GM12878 (cell line): ENCODE results near the gene CPB2. TPM values are rescaled to one million over a fixed set of nuclear protein-coding genes. Genes with fewer than 3 reads are reported as not detected.

Experiments
- ATAC-seq: fragments of 200-7000 bp; cut with Tn5 transposase; 3 replicates; pipeline ENCODE4 v1.9.1; 2020; ENCODE audit warnings: mild to moderate bottlenecking, moderate library complexity
- BruUV-seq: library from RNA; stranded (reverse); fragments of 400-500 nt; replicated peaks from 2 replicates; lab custom pipeline; 2021; lab: Mats Ljungman, UMichigan
- CTCF ChIA-PET: fragments of 300-600 bp; sonication (Branson Sonifier 250); formaldehyde crosslinking; extraction: SDS; loops from one replicate; lab custom pipeline; 2021; ENCODE audit warnings: inconsistent platforms; lab: Yijun Ruan, JAX
- POLR2A ChIA-PET: fragments of 350-600 bp; formaldehyde crosslinking; extraction: SDS; loops from one replicate; lab custom pipeline; 2021; ENCODE audit warnings: inconsistent platforms; lab: Charles Lee
- RAD21 ChIA-PET: fragments of 300-600 bp; sonication (Branson Sonifier 250); formaldehyde crosslinking; loops from one replicate; lab custom pipeline; 2023; ENCODE audit warnings: antibody characterized with exemption; ENCODE audit not compliant: unreplicated experiment; lab: Charles Lee
- SMC1A ChIA-PET: fragments of 300-600 bp; sonication (Branson Sonifier 250); formaldehyde crosslinking; loops from one replicate; lab custom pipeline; 2023; ENCODE audit not compliant: unreplicated experiment, uncharacterized antibody; lab: Charles Lee
- DNase-seq: peaks from one replicate; pipeline ENCODE4 v3.0.0-alpha.2; 2011; ENCODE audit warnings: low read depth, low spot score
- FAIRE-seq: peaks from 3 replicates; lab custom pipeline; 2011; peaks lifted over from hg19 to GRCh38; lab: Jason Lieb, UNC
- H2AFZ ChIP-seq: 2 replicates; pipeline ENCODE4 v1.6.0; 2011; ENCODE audit warnings: low read depth, low read length, control low read depth; ENCODE audit not compliant: control insufficient read depth
- H3K27ac ChIP-seq: 2 replicates; pipeline ENCODE4 v1.5.1; 2011; ENCODE audit warnings: control low read depth; ENCODE audit not compliant: control insufficient read depth, insufficient read depth
- H3K27me3 ChIP-seq, 2 experiments: replicated peaks in 1 of 2; 2 replicates each; pipeline versions ENCODE4 v1.6.0 to v1.6.1; 2011; ENCODE audit warnings: low read length in 1 of 2; ENCODE audit not compliant: control insufficient read depth in 2 of 2, insufficient read depth in 2 of 2
- H3K36me3 ChIP-seq, 2 experiments: 2 replicates each; pipeline ENCODE4 v1.5.1; 2011; ENCODE audit warnings: low read length in 1 of 2; ENCODE audit not compliant: control insufficient read depth in 2 of 2, insufficient read depth in 2 of 2
- H3K4me1 ChIP-seq: 2 replicates; pipeline ENCODE4 v1.6.1; 2011; ENCODE audit warnings: mild to moderate bottlenecking, low read length, moderate library complexity, mixed read lengths; ENCODE audit not compliant: control insufficient read depth, insufficient read depth
- H3K4me2 ChIP-seq: 2 replicates; pipeline ENCODE4 v1.6.0; 2011; ENCODE audit warnings: control low read depth; ENCODE audit not compliant: control insufficient read depth, insufficient read depth
- H3K4me3 ChIP-seq: fragments of 200-600 bp; sonication (generic); 2 replicates; pipeline ENCODE4 v1.5.1; 2016
- H3K79me2 ChIP-seq: 2 replicates; pipeline ENCODE4 v1.6.0; 2011; ENCODE audit warnings: low read length; ENCODE audit not compliant: control insufficient read depth, insufficient read depth
- H3K9ac ChIP-seq: 2 replicates; pipeline ENCODE4 v1.8.0; 2011; ENCODE audit warnings: low read length, control low read depth, mixed read lengths; ENCODE audit not compliant: control insufficient read depth, insufficient read depth
- H3K9me3 ChIP-seq: replicated peaks from 3 replicates; pipeline ENCODE4 v1.5.1; 2011; ENCODE audit warnings: mild to moderate bottlenecking, low read length; ENCODE audit not compliant: control insufficient read depth, insufficient read depth
- H4K20me1 ChIP-seq: 2 replicates; pipeline ENCODE4 v1.6.0; 2011; ENCODE audit not compliant: control insufficient read depth, insufficient read depth
- ASH2L ChIP-seq: fragments of 300-600, 200-600 bp; sonication (generic); IDR thresholded peaks from 2 replicates; pipeline ENCODE4 v1.6.1; 2017; ENCODE audit warnings: low read depth, mild to moderate bottlenecking, borderline replicate concordance
- DPF2 ChIP-seq: fragments of 450-650 bp; IDR thresholded peaks from 2 replicates; pipeline ENCODE4 v1.6.1; 2017; ENCODE audit warnings: mild to moderate bottlenecking
- EZH2 ChIP-seq: IDR thresholded peaks from 2 replicates; pipeline ENCODE4 v1.6.1; 2012; ENCODE audit warnings: low read depth, mild to moderate bottlenecking, control low read depth, inconsistent platforms, low read length, borderline replicate concordance; ENCODE audit not compliant: control insufficient read depth
- HDGF ChIP-seq: fragments of 450-650 bp; IDR thresholded peaks from 2 replicates; pipeline ENCODE4 v1.6.1; 2016; ENCODE audit warnings: antibody characterized with exemption
- IKZF1 ChIP-seq: fragments of 450-650 bp; conservative IDR thresholded peaks from 2 replicates; pipeline ENCODE4 v1.6.1; 2017; ENCODE audit warnings: antibody characterized with exemption, mild to moderate bottlenecking
- KAT2A ChIP-seq: conservative IDR thresholded peaks from 2 replicates; pipeline ENCODE4 v1.6.1; 2011; ENCODE audit warnings: low read depth, low read length; ENCODE audit not compliant: control insufficient read depth
- MTA2 ChIP-seq: fragments of 450-650 bp; IDR thresholded peaks from 2 replicates; pipeline ENCODE4 v1.6.1; 2016; ENCODE audit warnings: low read depth, mild to moderate bottlenecking, moderate library complexity
- MYB ChIP-seq: fragments of 150-350 bp; IDR thresholded peaks from 2 replicates; pipeline ENCODE4 v1.6.1; 2014; ENCODE audit warnings: mild to moderate bottlenecking, low read depth, low read length, borderline replicate concordance
- POLR2AphosphoS2 ChIP-seq: IDR thresholded peaks from 2 replicates; pipeline ENCODE4 v1.6.1; 2011; ENCODE audit warnings: low read depth, mild to moderate bottlenecking, low read length, improper control_type of control experiment, moderate library complexity
- SIN3A ChIP-seq: IDR thresholded peaks from 2 replicates; pipeline ENCODE4 v1.6.1; 2012; ENCODE audit warnings: low read depth, low read length, improper control_type of control experiment
- SMAD1 ChIP-seq: fragments of 450-650 bp; IDR thresholded peaks from 2 replicates; pipeline ENCODE4 v1.6.1; 2018; ENCODE audit warnings: mild to moderate bottlenecking, low read depth; ENCODE audit not compliant: partially characterized antibody
- ZNF384 ChIP-seq: IDR thresholded peaks from 2 replicates; pipeline ENCODE4 v1.6.1; 2012; ENCODE audit warnings: low read depth, mild to moderate bottlenecking, low read length, improper control_type of control experiment, borderline replicate concordance
- ZZZ3 ChIP-seq: IDR thresholded peaks from 2 replicates; pipeline ENCODE4 v1.6.1; 2011; ENCODE audit warnings: low read depth; ENCODE audit not compliant: control insufficient read depth, insufficient read length
- in situ Hi-C: fragments of 300-500 bp; cut with MboI; formaldehyde crosslinking; loops from 9 replicates; pipeline ENCODE4 v1.14.3; 2018; ENCODE audit warnings: mixed read lengths
- intact Hi-C: fragments of 100-400 bp; cut with micrococcal nuclease; formaldehyde crosslinking; loops from one replicate; pipeline ENCODE4 v1.14.2; 2022; ENCODE audit not compliant: unreplicated experiment
- polyA plus RNA-seq, 11 experiments: library from polyadenylated mRNA; depleted of rRNA in 4 of 11; unstranded in 6 of 11; stranded (reverse) in 5 of 11; fragments of >200 nt; fragmentation: Nextera tagmentation in 4 of 11; fragmentation: Illumina TruSeq in 1 of 11; extraction: Ambion mirVana in 4 of 11; extraction: Trizol in 1 of 11; gene quantifications; 1 replicate in 1 of 11; 2 replicates in 10 of 11; pipeline versions ENCODE4 v1.2.1 to v1.2.3, GENCODE V29; 2011 to 2016; ENCODE audit warnings: inconsistent platforms in 2 of 11, missing spikeins in 2 of 11, low read depth in 1 of 11
- total RNA-seq, 4 experiments: library from RNA; depleted of rRNA in 3 of 4; stranded (reverse); fragments of >200 nt in 3 of 4; fragmentation: Illumina TruSeq in 1 of 4; extraction: Trizol in 1 of 4; gene quantifications; 2 replicates each; pipeline versions ENCODE4 v1.2.1 to v1.2.3, GENCODE V29; 2013 to 2021
- TF ChIP-seq, protein P1 (sequence below): fragments of 450-650 bp; IDR thresholded peaks from 2 replicates; pipeline ENCODE4 v1.6.1; 2017; ENCODE audit warnings: low read depth, mild to moderate bottlenecking, moderate library complexity
- TF ChIP-seq, protein P2 (sequence below): IDR thresholded peaks from 2 replicates; pipeline ENCODE4 v1.6.1; 2012; ENCODE audit warnings: low read length, inconsistent platforms
- TF ChIP-seq, protein P3 (sequence below): fragments of 150-350 bp; IDR thresholded peaks from 2 replicates; pipeline ENCODE4 v1.6.1; 2014; ENCODE audit warnings: mild to moderate bottlenecking, low read depth, low read length
- TF ChIP-seq, protein P4 (sequence below): fragments of 450-650 bp; IDR thresholded peaks from 2 replicates; pipeline ENCODE4 v1.6.1; 2016; ENCODE audit warnings: mild to moderate bottlenecking

The CPB2 gene
- total and polyA plus RNA-seq, 10 of the 15 experiments (the other 5 are each of a cell fraction or from before 2014, with no cell fraction given) = 0.05 to 0.87 (median 0.13) TPM; not detected in 3

DNA sequence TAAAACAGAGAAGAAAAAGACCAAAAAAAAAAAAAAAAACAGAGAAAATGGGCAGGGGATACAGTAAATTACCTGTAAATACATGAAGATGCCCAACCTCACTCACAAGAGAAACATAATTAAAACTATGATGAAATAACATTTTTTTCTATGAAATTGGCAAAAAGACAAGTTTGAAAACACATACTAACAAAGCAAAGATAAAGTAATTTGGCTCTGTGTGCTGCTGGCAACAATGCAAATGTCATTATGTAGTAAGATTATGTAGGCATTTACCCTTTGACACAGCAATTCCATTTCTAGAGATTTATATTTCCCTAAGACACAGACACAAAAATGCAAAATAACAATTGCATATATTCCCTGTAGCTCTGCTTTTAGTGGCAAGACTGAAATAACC, 72.5 kb downstream of the CPB2 start:
- ChIA-PET RAD21 (no interaction called here), SMC1A (no interaction called here), POLR2A (no interaction called here), CTCF (no interaction called here)
- Histone ChIP-seq H3K4me1 (no peaks in the 10 kb centered on the region), H3K4me2 (no peak overlapping the region), H3K9ac (no peak overlapping the region), H3K79me2 (peaks cover 4% of the 10 kb centered on the region), H3K27ac (no peak overlapping the region), H2AFZ (no peak overlapping the region), H3K27me3 (no peaks in the 10 kb centered on the region), H4K20me1 (no peaks in the 10 kb centered on the region), H3K36me3 (peaks cover 0 to 2% of the 10 kb centered on the region in 2 experiments; a peak in 1 of 4 replicates), H3K9me3 (peaks cover 11% of the 10 kb centered on the region), H3K4me3 (no peak overlapping the region)
- intact Hi-C loops (no loop called here), in situ Hi-C loops (no loop called here)
- TF ChIP-seq DPF2 (no peak), HDGF (no peak), ZZZ3 (no peak), KAT2A (no peak), SMAD1 (no peak), ASH2L (no peak), MTA2 (no peak), ZNF384 (no peak), EZH2 (no peak), POLR2AphosphoS2 (no peak), MYB (no peak), SIN3A (no peak), IKZF1 (no peak)
- TF ChIP-seq, protein P1, sequence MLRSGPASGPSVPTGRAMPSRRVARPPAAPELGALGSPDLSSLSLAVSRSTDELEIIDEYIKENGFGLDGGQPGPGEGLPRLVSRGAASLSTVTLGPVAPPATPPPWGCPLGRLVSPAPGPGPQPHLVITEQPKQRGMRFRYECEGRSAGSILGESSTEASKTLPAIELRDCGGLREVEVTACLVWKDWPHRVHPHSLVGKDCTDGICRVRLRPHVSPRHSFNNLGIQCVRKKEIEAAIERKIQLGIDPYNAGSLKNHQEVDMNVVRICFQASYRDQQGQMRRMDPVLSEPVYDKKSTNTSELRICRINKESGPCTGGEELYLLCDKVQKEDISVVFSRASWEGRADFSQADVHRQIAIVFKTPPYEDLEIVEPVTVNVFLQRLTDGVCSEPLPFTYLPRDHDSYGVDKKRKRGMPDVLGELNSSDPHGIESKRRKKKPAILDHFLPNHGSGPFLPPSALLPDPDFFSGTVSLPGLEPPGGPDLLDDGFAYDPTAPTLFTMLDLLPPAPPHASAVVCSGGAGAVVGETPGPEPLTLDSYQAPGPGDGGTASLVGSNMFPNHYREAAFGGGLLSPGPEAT = no peak
- TF ChIP-seq, protein P2, sequence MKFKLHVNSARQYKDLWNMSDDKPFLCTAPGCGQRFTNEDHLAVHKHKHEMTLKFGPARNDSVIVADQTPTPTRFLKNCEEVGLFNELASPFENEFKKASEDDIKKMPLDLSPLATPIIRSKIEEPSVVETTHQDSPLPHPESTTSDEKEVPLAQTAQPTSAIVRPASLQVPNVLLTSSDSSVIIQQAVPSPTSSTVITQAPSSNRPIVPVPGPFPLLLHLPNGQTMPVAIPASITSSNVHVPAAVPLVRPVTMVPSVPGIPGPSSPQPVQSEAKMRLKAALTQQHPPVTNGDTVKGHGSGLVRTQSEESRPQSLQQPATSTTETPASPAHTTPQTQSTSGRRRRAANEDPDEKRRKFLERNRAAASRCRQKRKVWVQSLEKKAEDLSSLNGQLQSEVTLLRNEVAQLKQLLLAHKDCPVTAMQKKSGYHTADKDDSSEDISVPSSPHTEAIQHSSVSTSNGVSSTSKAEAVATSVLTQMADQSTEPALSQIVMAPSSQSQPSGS = no peak
- TF ChIP-seq, protein P3, sequence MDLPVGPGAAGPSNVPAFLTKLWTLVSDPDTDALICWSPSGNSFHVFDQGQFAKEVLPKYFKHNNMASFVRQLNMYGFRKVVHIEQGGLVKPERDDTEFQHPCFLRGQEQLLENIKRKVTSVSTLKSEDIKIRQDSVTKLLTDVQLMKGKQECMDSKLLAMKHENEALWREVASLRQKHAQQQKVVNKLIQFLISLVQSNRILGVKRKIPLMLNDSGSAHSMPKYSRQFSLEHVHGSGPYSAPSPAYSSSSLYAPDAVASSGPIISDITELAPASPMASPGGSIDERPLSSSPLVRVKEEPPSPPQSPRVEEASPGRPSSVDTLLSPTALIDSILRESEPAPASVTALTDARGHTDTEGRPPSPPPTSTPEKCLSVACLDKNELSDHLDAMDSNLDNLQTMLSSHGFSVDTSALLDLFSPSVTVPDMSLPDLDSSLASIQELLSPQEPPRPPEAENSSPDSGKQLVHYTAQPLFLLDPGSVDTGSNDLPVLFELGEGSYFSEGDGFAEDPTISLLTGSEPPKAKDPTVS = no peak
- TF ChIP-seq, protein P4, sequence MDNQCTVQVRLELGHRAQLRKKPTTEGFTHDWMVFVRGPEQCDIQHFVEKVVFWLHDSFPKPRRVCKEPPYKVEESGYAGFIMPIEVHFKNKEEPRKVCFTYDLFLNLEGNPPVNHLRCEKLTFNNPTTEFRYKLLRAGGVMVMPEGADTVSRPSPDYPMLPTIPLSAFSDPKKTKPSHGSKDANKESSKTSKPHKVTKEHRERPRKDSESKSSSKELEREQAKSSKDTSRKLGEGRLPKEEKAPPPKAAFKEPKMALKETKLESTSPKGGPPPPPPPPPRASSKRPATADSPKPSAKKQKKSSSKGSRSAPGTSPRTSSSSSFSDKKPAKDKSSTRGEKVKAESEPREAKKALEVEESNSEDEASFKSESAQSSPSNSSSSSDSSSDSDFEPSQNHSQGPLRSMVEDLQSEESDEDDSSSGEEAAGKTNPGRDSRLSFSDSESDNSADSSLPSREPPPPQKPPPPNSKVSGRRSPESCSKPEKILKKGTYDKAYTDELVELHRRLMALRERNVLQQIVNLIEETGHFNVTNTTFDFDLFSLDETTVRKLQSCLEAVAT = no peak
- DNase-seq (no peak), ATAC-seq (no peak), FAIRE-seq (no peak)
- no TSS peak for BruUV-seq
